Heart right ventricle (tissue), 16 donors: ENCODE results near the gene ARHGAP19. TPM values are rescaled to one million over a fixed set of nuclear protein-coding genes. Genes with fewer than 3 reads are reported as not detected.
A peak's percentile ranks its signal among the peaks of the same experiment; 100 is the strongest.

Experiments used
- ATAC-seq, 8 donors: fragments of 200-7000 bp; cut with Tn5 transposase; one replicate each; pipeline ENCODE4 v1.9.1; 2020; ENCODE audit warnings: mild to moderate bottlenecking in 8 of 8, moderate library complexity in 8 of 8, moderate number of reproducible peaks in 1 of 8
- DNase-seq, 2 donors: peaks; one replicate each; pipeline ENCODE4 v3.0.0-alpha.2; 2020
- H3K27ac ChIP-seq, 10 donors: fragments of 200-600 bp; sonication (generic) in 2 of 10; one replicate each; pipeline versions ENCODE4 v1.5.0 to v1.8.0; 2020 to 2022; ENCODE audit warnings: mild to moderate bottlenecking in 3 of 10
- H3K27me3 ChIP-seq, 7 donors: fragments of 200-600 bp; one replicate each; pipeline ENCODE4 v1.8.0; 2021 to 2022; ENCODE audit warnings: mild to moderate bottlenecking in 2 of 7
- H3K36me3 ChIP-seq, 9 donors: fragments of 200-600 bp; sonication (generic) in 1 of 9; one replicate each; pipeline versions ENCODE4 v1.5.0 to v1.8.0; 2020 to 2022; ENCODE audit warnings: mild to moderate bottlenecking in 2 of 9
- H3K4me1 ChIP-seq, 9 donors: fragments of 200-600 bp; sonication (generic) in 1 of 9; one replicate each; pipeline versions ENCODE4 v1.5.0 to v1.8.0; 2020 to 2022; ENCODE audit warnings: mild to moderate bottlenecking in 4 of 9
- H3K4me3 ChIP-seq, 10 donors: fragments of 200-600 bp; sonication (generic) in 2 of 10; one replicate each; pipeline versions ENCODE4 v1.5.0 to v1.8.0; 2020 to 2022; ENCODE audit warnings: mild to moderate bottlenecking in 7 of 10, moderate library complexity in 2 of 10
- H3K9me3 ChIP-seq, 11 donors: fragments of 200-600 bp in 10 of 11; sonication (generic) in 2 of 11; one replicate each; pipeline versions ENCODE4 v1.5.0 to v1.8.0; 2013 to 2022; ENCODE audit warnings: mild to moderate bottlenecking in 2 of 11, control low read depth in 1 of 11, moderate library complexity in 1 of 11
- CTCF ChIP-seq, 9 donors: fragments of 200-600 bp; sonication (generic) in 2 of 9; IDR thresholded peaks; one replicate each; pipeline versions ENCODE4 v1.5.0 to v1.8.0; 2021 to 2022; ENCODE audit warnings: antibody characterized with exemption in 9 of 9, mild to moderate bottlenecking in 5 of 9, moderate library complexity in 1 of 9
- WGBS, 2 donors: extraction: QIAGEN DNeasy Blood & Tissue Kit; methylation state at CpG; one replicate each; pipeline ENCODE4 v1.1.7; 2013; ENCODE audit warnings: inconsistent platforms in 1 of 2; 5-methylcytosine and 5-hydroxymethylcytosine counted together
- intact Hi-C, 10 donors: fragments of 100-400 bp; cut with DNase I; formaldehyde crosslinking; loops; one replicate each; pipeline versions ENCODE4 v1.11.1 to v1.14.2; 2022
- polyA plus RNA-seq, 2 donors: library from polyadenylated mRNA; stranded (reverse); fragments of 200-250 nt; gene quantifications; one replicate each; pipeline ENCODE4 v1.2.3, GENCODE V29; 2013
- total RNA-seq, 10 donors: library from RNA; stranded (reverse); fragmentation: NEBNext Ultra II Directional in 3 of 10; extraction: Animal tissue kit (Norgen Biotek cat#: 25700) in 3 of 10; gene quantifications; one replicate each; pipeline versions ENCODE4 v1.2.1 to v1.2.4, GENCODE V29; 2021 to 2023
- donor health status: Arrhythmogenic right ventricular cardiomyopathy.
- donor health status: ischemic (EF 13 %, LVEDD 7.1; RV severe dilation, severe dysfunction).
- donor health status: healthy with polysubstance abuse.
- donor health status: DM: no; HTN: yes; CAD: no.
- donor health status: DM: no; HTN: no; CAD: no.
- donor health status: ischemic (EF 25% LVEDD 6.9; RV normal size, moderate dysfunction).
- donor health status: ischemic (EF 25% LVEDD 5.7; RV mildly dilated, moderate dysfunction).
- donor health status: healthy.
- donor health status: DM: yes; HTN: yes; CAD: no.
- donor health status: Ischemic cardiomyopathy.
- donor health status: ischemic (EF 35%, LVEDD 5.7; RV mildly dilated, moderate dysfunction).
- donor health status: nonischemic (EF 11% LVEDD 7.7; RV severe dilation, severe dysfunction).
- donor health status: DM: yes; HTN: yes; CAD: no.
- donor health status: PGD.
- donor health status: ischemic (EF 29% LVEDD 5.4; RV normal size, mild dysfunction).
- donor health status: nonischemic (EF 23%, LVEDD 6.1; RV moderate dilation, normal function).

The ARHGAP19 gene
- total and polyA plus RNA-seq, 12 donors = 1.5 to 6.2 (median 3.4) TPM

GRCh38 chr10:97195706-97196222 is 96.7 kb downstream of the ARHGAP19 start:
- H3K27me3 ChIP-seq = peaks cover 0 to 72% (median 22%) of the 10 kb centered on the region in 7 donors
- no peaks in the 10 kb centered on the region for H3K9me3 ChIP-seq
- ATAC-seq (no peak), DNase-seq (no peak)
- WGBS, 2 donors = 32 to 39% methylated on average over 11 of the region's 11 CpGs
- peak overlapping the region; percentile 7 to 64 (median 53) for H3K4me3 ChIP-seq
- H3K36me3 ChIP-seq = no peaks in the 10 kb centered on the region
- peaks cover 0 to 14% (median 7%) of the 10 kb centered on the region in 9 donors for H3K4me1 ChIP-seq
- intact Hi-C loops = loop anchor here in 2 of 10 donors (5.0 kb wide), 1 partner anchor 118 kb away; no protein-coding TSS in a partner anchor
- no peak overlapping the region for H3K27ac ChIP-seq
- TF ChIP-seq CTCF (IDR thresholded peaks at IDR 0.05) = no peak

GRCh38 chr10:97192952-97193435 is 99.4 kb downstream of the ARHGAP19 start:
- DNase-seq = no peak
- WGBS, 2 donors = 94 to 96% methylated on average over 5 of the region's 5 CpGs
- TF ChIP-seq CTCF (IDR thresholded peaks at IDR 0.05) = no peak
- Histone ChIP-seq H3K27ac (no peak overlapping the region), H3K9me3 (no peaks in the 10 kb centered on the region), H3K4me3 (no peak overlapping the region), H3K36me3 (no peaks in the 10 kb centered on the region), H3K27me3 (peaks cover 0 to 63% (median 28%) of the 10 kb centered on the region in 7 donors), H3K4me1 (peaks cover 0 to 14% (median 7%) of the 10 kb centered on the region in 9 donors)
- intact Hi-C loops = no loop called here
- ATAC-seq = no peak

- intact Hi-C loops = no loop called here
- Histone ChIP-seq H3K4me1 (peaks cover under 1 to 6% (median 4%) of the 10 kb centered on the region in 9 donors), H3K36me3 (no peaks in the 10 kb centered on the region), H3K4me3 (no peak overlapping the region), H3K9me3 (no peaks in the 10 kb centered on the region), H3K27ac (no peak overlapping the region), H3K27me3 (peaks cover 4 to 75% (median 40%) of the 10 kb centered on the region in 7 donors)
- no peak for TF ChIP-seq CTCF (IDR thresholded peaks at IDR 0.05)
- 86 to 88% methylated on average over 2 of the region's 2 CpGs for WGBS, 2 donors
- DNase-seq (no peak), ATAC-seq (no peak)
These were observed 102.0 kb downstream of the ARHGAP19 start for GRCh38 chr10:97190450-97190849.

- TF ChIP-seq CTCF (IDR thresholded peaks at IDR 0.05) = no peak
- no peak for DNase-seq
- intact Hi-C loops = no loop called here
- Histone ChIP-seq H3K4me3 (no peak overlapping the region), H3K27ac (no peak overlapping the region), H3K36me3 (no peaks in the 10 kb centered on the region), H3K4me1 (peaks cover 2 to 9% (median 8%) of the 10 kb centered on the region in 9 donors), H3K27me3 (peaks cover 13 to 75% (median 44%) of the 10 kb centered on the region in 7 donors), H3K9me3 (no peaks in the 10 kb centered on the region)
- ATAC-seq = no peak
- 67 to 75% methylated on average over 11 of the region's 11 CpGs for WGBS, 2 donors
These were observed 104.2 kb downstream of the ARHGAP19 start for GRCh38 chr10:97188261-97188711.
